Right lung (tissue), 10 donors: Measurements from ENCODE around the gene KCTD6. TPM values are rescaled to one million over a fixed set of nuclear protein-coding genes. Genes with fewer than 3 reads are reported as not detected.

ENCODE experiments used
- DNase-seq, 2 donors: peaks; one replicate each; pipeline ENCODE4 v3.0.0-alpha.2; 2013
- long read RNA-seq, 8 donors: transcript quantifications; one replicate each; lab custom pipeline, GENCODE V29; 2026
- polyA plus RNA-seq, 5 donors: library from polyadenylated mRNA; unstranded; fragments of 120-200 nt; gene quantifications; one replicate each; pipeline versions ENCODE4 v1.2.1 to v1.2.3, GENCODE V29; 2013; ENCODE audit warnings: inconsistent platforms in 1 of 5, low replicate concordance in 1 of 5; ENCODE audit not compliant: insufficient read length in 5 of 5, insufficient read depth in 1 of 5

Gene KCTD6
- 10 to 100 TPM; 15.3 to 25.3 (median 19.3) TPM for polyA plus RNA-seq
- long read RNA-seq, donor 1, transcript KCTD6-202 (3 exons, 1,533 nt): major isoform, 8 of 9 reads
- long read RNA-seq, donor 1, partial matches to known transcripts: 0 of 9 reads
- long read RNA-seq, donor 1, other reads (novel, unspliced or antisense): 0 of 9 reads
- long read RNA-seq, donor 2, partial matches to known transcripts: 0 of 3 reads
- long read RNA-seq, donor 2, other reads (novel, unspliced or antisense): 0 of 3 reads
- long read RNA-seq, donor 3, transcript KCTD6-202 (3 exons, 1,533 nt): major isoform, 6 of 7 reads
- long read RNA-seq, donor 3, partial matches to known transcripts: 0 of 7 reads
- long read RNA-seq, donor 3, other reads (novel, unspliced or antisense): 0 of 7 reads
- long read RNA-seq, donor 4, transcript KCTD6-202 (3 exons, 1,533 nt): major isoform, 8 of 9 reads
- long read RNA-seq, donor 4, partial matches to known transcripts: 0 of 9 reads
- long read RNA-seq, donor 4, other reads (novel, unspliced or antisense): 0 of 9 reads
- long read RNA-seq, donor 5, transcript KCTD6-202 (3 exons, 1,533 nt): major isoform, 6 of 7 reads
- long read RNA-seq, donor 5, partial matches to known transcripts: 0 of 7 reads
- long read RNA-seq, donor 5, other reads (novel, unspliced or antisense): 0 of 7 reads
- long read RNA-seq, donor 6, transcript KCTD6-202 (3 exons, 1,533 nt): major isoform, 6 of 14 reads
- long read RNA-seq, donor 6, partial matches to known transcripts: 6 of 14 reads
- long read RNA-seq, donor 6, other reads (novel, unspliced or antisense): 0 of 14 reads
- long read RNA-seq, donor 7, partial matches to known transcripts: 0 of 5 reads
- long read RNA-seq, donor 7, other reads (novel, unspliced or antisense): 0 of 5 reads
- long read RNA-seq, donor 8, partial matches to known transcripts: 0 of 4 reads
- long read RNA-seq, donor 8, other reads (novel, unspliced or antisense): 0 of 4 reads

GRCh38 chr3:58491506-58492402 lies at the start of gene KCTD6:
KCTD6 (plus strand) TSS chr3:58492096; CDS start chr3:58498756, 6,660 bp downstream.
- DNase-seq: peak; percentile 98

- no peak for DNase-seq
Measured at GRCh38 chr3:58452176-58452575, 39.7 kb upstream of the KCTD6 start.

- DNase-seq: no peak
Measured at GRCh38 chr3:58459160-58459559, 32.7 kb upstream of the KCTD6 start.

GRCh38 chr3:58462829-58463180 lies 29.1 kb upstream of the KCTD6 start:
- DNase-seq: no peak

- DNase-seq: peak; percentile 21 to 25
Measured at GRCh38 chr3:58463181-58463941, 28.5 kb upstream of the KCTD6 start.

GRCh38 chr3:58463942-58464271 lies 28.0 kb upstream of the KCTD6 start:
- no peak for DNase-seq

- no peak for DNase-seq
Measured at GRCh38 chr3:58464866-58465265, 27.0 kb upstream of the KCTD6 start.

GRCh38 chr3:58466899-58467563 lies 24.9 kb upstream of the KCTD6 start:
- DNase-seq: no peak

GRCh38 chr3:58469096-58469495 lies 22.8 kb upstream of the KCTD6 start:
- DNase-seq: no peak

GRCh38 chr3:58470363-58471024 lies 21.4 kb upstream of the KCTD6 start:
- DNase-seq: no peak

- peak; percentile 20 to 37 for DNase-seq
Measured at GRCh38 chr3:58471025-58471887, 20.6 kb upstream of the KCTD6 start.

- no peak for DNase-seq
Measured at GRCh38 chr3:58473275-58473674, 18.6 kb upstream of the KCTD6 start.

- DNase-seq: no peak
Measured at GRCh38 chr3:58474348-58474911, 17.5 kb upstream of the KCTD6 start.

GRCh38 chr3:58474967-58475578 lies 16.8 kb upstream of the KCTD6 start:
- DNase-seq: no peak

- no peak for DNase-seq
Measured at GRCh38 chr3:58478781-58479180, 13.1 kb upstream of the KCTD6 start.

GRCh38 chr3:58480309-58480708 lies 11.6 kb upstream of the KCTD6 start:
- no peak for DNase-seq

- DNase-seq: no peak
Measured at GRCh38 chr3:58482917-58483636, 8.8 kb upstream of the KCTD6 start.
